CD14-positive monocyte (primary cell): ENCODE results near the gene ITGA6. TPM values are rescaled to one million over a fixed set of nuclear protein-coding genes. Genes with fewer than 3 reads are reported as not detected.

Source experiments
- DNase-seq, 3 donors: peaks; one replicate each; pipeline ENCODE4 v3.0.0-alpha.2; 2011 to 2022
- H2AFZ ChIP-seq: 2 replicates; pipeline ENCODE4 v1.6.0; 2012; ENCODE audit warnings: mild to moderate bottlenecking, low read depth, low read length, inconsistent platforms; ENCODE audit not compliant: insufficient read depth, poor library complexity, severe bottlenecking
- H3K27ac ChIP-seq, 2 donors: 1 replicate in 1 of 2; 2 replicates in 1 of 2; pipeline ENCODE4 v1.5.1; 2012 to 2013; ENCODE audit warnings: low read length in 2 of 2, control low read depth in 1 of 2, inconsistent platforms in 1 of 2, low read depth in 1 of 2, mild to moderate bottlenecking in 1 of 2
- H3K27me3 ChIP-seq, 2 donors: one replicate each; pipeline versions ENCODE4 v1.6.0 to v1.6.1; 2011 to 2013; ENCODE audit warnings: low read length in 2 of 2; ENCODE audit not compliant: control insufficient read depth in 2 of 2, insufficient read depth in 2 of 2
- H3K36me3 ChIP-seq, 2 donors: replicated peaks in 1 of 2; 1 replicate in 1 of 2; 2 replicates in 1 of 2; pipeline versions ENCODE4 v1.5.1 to v1.6.1; 2012 to 2013; ENCODE audit warnings: low read length in 2 of 2, control low read depth in 1 of 2, inconsistent platforms in 1 of 2, mild to moderate bottlenecking in 1 of 2; ENCODE audit not compliant: insufficient read depth in 2 of 2, control insufficient read depth in 1 of 2
- H3K4me1 ChIP-seq, 2 donors: 1 replicate in 1 of 2; 2 replicates in 1 of 2; pipeline versions ENCODE4 v1.5.1 to v1.6.1; 2012 to 2013; ENCODE audit warnings: low read length in 2 of 2, control low read depth in 1 of 2, inconsistent platforms in 1 of 2, mild to moderate bottlenecking in 1 of 2, moderate library complexity in 1 of 2; ENCODE audit not compliant: insufficient read depth in 2 of 2, control insufficient read depth in 1 of 2
- H3K4me2 ChIP-seq: replicated peaks from 2 replicates; pipeline ENCODE3; 2012; ENCODE audit warnings: low read length, moderate library complexity, mild to moderate bottlenecking; ENCODE audit not compliant: poor library complexity, severe bottlenecking; ENCODE audit errors: extremely low read depth
- H3K4me3 ChIP-seq, 3 experiments: fragments of 200-600 bp in 1 of 3; sonication (generic) in 1 of 3; replicated peaks in 1 of 3; 1 replicate in 2 of 3; 2 replicates in 1 of 3; pipeline ENCODE4 v1.5.1; 2011 to 2013; ENCODE audit warnings: low read length in 3 of 3, mild to moderate bottlenecking in 3 of 3, control low read depth in 2 of 3, low read depth in 2 of 3, inconsistent platforms in 1 of 3, moderate library complexity in 1 of 3
- H3K79me2 ChIP-seq: 2 replicates; pipeline ENCODE4 v1.6.0; 2012; ENCODE audit warnings: mild to moderate bottlenecking, control low read depth, inconsistent platforms, low read length, moderate library complexity; ENCODE audit not compliant: insufficient read depth
- H3K9ac ChIP-seq: 2 replicates; pipeline ENCODE4 v1.6.0; 2017; ENCODE audit warnings: low read length, mild to moderate bottlenecking; ENCODE audit not compliant: insufficient read depth, poor library complexity, severe bottlenecking
- H3K9me3 ChIP-seq, 2 donors: replicated peaks in 1 of 2; 1 replicate in 1 of 2; 2 replicates in 1 of 2; pipeline versions ENCODE4 v1.5.1 to v1.6.1; 2012 to 2013; ENCODE audit warnings: low read length in 2 of 2, control low read depth in 1 of 2; ENCODE audit not compliant: control insufficient read depth in 1 of 2, insufficient read depth in 1 of 2
- H4K20me1 ChIP-seq: 2 replicates; pipeline ENCODE4 v1.6.0; 2012; ENCODE audit warnings: mild to moderate bottlenecking, low read length, control low read depth, moderate library complexity; ENCODE audit not compliant: insufficient read depth
- H3K27ac Mint-ChIP-seq, 7 donors: one replicate each; pipeline ENCODE4 v1.8.0; 2020; ENCODE audit warnings: mild to moderate bottlenecking in 7 of 7, mixed read lengths in 7 of 7, moderate library complexity in 6 of 7, inconsistent platforms in 2 of 7
- H3K27me3 Mint-ChIP-seq, 3 donors: one replicate each; pipeline ENCODE4 v1.8.0; 2021 to 2022; ENCODE audit warnings: low read depth in 3 of 3, mild to moderate bottlenecking in 3 of 3, mixed read lengths in 3 of 3, moderate library complexity in 3 of 3, inconsistent platforms in 1 of 3
- H3K36me3 Mint-ChIP-seq, 2 donors: one replicate each; pipeline ENCODE4 v1.8.0; 2020; ENCODE audit warnings: mixed read lengths in 2 of 2, inconsistent platforms in 1 of 2, mild to moderate bottlenecking in 1 of 2
- H3K4me1 Mint-ChIP-seq: one replicate; pipeline ENCODE4 v1.8.0; 2020; ENCODE audit warnings: mild to moderate bottlenecking, mixed read lengths
- H3K4me3 Mint-ChIP-seq, 2 donors: one replicate each; pipeline ENCODE4 v1.8.0; 2020; ENCODE audit warnings: mild to moderate bottlenecking in 2 of 2, mixed read lengths in 2 of 2, moderate library complexity in 1 of 2
- H3K9me3 Mint-ChIP-seq, 7 donors: one replicate each; pipeline ENCODE4 v1.8.0; 2020 to 2022; ENCODE audit warnings: mixed read lengths in 7 of 7, mild to moderate bottlenecking in 6 of 7, moderate library complexity in 6 of 7, inconsistent platforms in 2 of 7
- CTCF ChIP-seq: fragments of 200-600 bp; IDR thresholded peaks from one replicate; pipeline ENCODE4 v1.8.0; 2022; ENCODE audit warnings: antibody characterized with exemption, mild to moderate bottlenecking
- WGBS: methylation state at CpG from one replicate; pipeline ENCODE4 v1.1.5; 2013; ENCODE audit warnings: missing lambda C conversion rate; ENCODE audit not compliant: insufficient coverage; 5-methylcytosine and 5-hydroxymethylcytosine counted together
- intact Hi-C, 2 donors: fragments of 100-400 bp; cut with micrococcal nuclease; formaldehyde crosslinking; loops; one replicate each; pipeline versions ENCODE4 v1.15.0 to v1.15.1; 2023
- polyA plus RNA-seq, 3 donors: library from polyadenylated mRNA; depleted of rRNA in 1 of 3; unstranded in 2 of 3; stranded (reverse) in 1 of 3; fragments of 300-500 nt in 2 of 3; fragments of >200 nt in 1 of 3; fragmentation: Illumina TruSeq in 2 of 3; gene quantifications; 1 replicate in 2 of 3; 2 replicates in 1 of 3; pipeline ENCODE4 v1.2.3, GENCODE V29; 2012 to 2021

The ITGA6 gene
- polyA plus RNA-seq, 3 donors: 0.01 to 0.36 (median 0.20) TPM

DNA sequence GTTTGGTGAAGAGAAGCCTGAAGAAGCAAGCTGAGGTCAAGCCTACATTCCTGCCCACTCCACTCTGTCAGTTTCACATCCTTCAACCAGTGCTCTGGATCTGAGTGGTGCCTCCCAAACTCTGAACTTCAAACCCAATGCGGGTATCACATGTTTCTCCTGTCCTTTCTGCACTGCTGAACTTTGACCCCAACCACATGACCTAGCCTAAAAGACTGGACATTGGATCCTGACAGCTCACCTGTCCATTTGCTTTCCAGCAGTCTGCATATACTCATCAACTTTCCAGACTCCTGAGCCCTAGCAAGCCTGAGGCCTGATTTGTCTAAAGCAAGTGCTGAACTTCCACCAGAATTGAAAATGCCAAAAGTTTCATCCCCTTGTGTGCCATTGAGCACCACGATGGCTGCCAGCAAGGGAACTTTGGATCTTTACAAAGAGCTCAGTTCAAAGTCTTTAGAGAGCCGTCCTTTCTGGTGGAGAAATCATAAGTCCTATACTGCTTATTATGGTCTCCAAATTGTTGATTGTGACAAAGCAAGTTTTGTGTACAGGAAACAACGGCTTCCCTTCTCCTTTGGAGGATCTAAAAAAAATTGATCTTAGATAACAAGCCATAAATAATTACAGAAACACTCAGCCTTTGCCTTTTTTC, 37.6 kb upstream of the ITGA6 start:
- 50% methylated on average over 2 of the region's 4 CpGs for WGBS
- intact Hi-C loops: no loop called here
- Histone ChIP-seq H3K4me2 (no peak overlapping the region), H3K79me2 (no peaks in the 10 kb centered on the region), H3K9me3 (no peaks in the 10 kb centered on the region), H3K27me3 (no peaks in the 10 kb centered on the region), H3K27ac (no peak overlapping the region), H4K20me1 (no peaks in the 10 kb centered on the region), H3K36me3 (no peaks in the 10 kb centered on the region), H2AFZ (no peak overlapping the region), H3K4me3 (no peak overlapping the region), H3K9ac (no peak overlapping the region), H3K4me1 (peaks cover 13 to 14% of the 10 kb centered on the region in 2 donors)
- peak overlapping the region in 1 of 7 donors; percentile 23 for H3K27ac Mint-ChIP-seq
- DNase-seq: no peak
- H3K36me3 Mint-ChIP-seq: peaks cover 0 to 2% of the 10 kb centered on the region in 2 donors
- H3K4me1 Mint-ChIP-seq: peaks cover 17% of the 10 kb centered on the region
- H3K4me3 Mint-ChIP-seq: no peak overlapping the region
- no peak for TF ChIP-seq CTCF
- H3K9me3 Mint-ChIP-seq: peaks cover 0 to 7% (median 0%) of the 10 kb centered on the region in 7 donors
- peaks cover 0 to 9% (median 3%) of the 10 kb centered on the region in 3 donors for H3K27me3 Mint-ChIP-seq

DNA sequence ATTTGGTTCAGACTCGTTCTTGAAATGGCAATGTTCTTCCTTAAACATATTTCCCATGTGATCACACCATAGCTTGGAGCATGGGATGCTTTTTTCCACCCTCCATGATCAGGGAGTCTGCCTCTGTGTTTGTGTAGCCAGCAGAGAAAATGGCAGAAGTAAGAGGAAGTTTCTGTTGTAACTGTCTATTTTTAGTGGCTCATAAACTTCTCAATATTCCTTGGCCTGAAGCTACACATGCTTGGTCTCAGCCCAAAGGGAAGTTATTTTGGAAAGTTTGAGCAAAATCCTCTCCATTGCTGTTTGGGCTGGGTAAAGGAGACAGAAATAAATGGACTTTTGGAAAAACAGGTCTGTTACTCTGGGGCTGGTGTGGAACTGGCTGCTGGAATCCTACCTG, 33.4 kb upstream of the ITGA6 start:
- Histone ChIP-seq H3K36me3 (no peaks in the 10 kb centered on the region), H3K27me3 (no peaks in the 10 kb centered on the region), H3K4me1 (peaks cover 27 to 31% of the 10 kb centered on the region in 2 donors), H4K20me1 (no peaks in the 10 kb centered on the region), H3K9me3 (no peaks in the 10 kb centered on the region), H2AFZ (peak overlapping the region; percentile 56), H3K79me2 (no peaks in the 10 kb centered on the region), H3K4me2 (peak overlapping the region; percentile 4), H3K4me3 (peak overlapping the region in 1 of 3 experiments; percentile 12), H3K27ac (no peak overlapping the region), H3K9ac (no peak overlapping the region)
- intact Hi-C loops: no loop called here
- H3K9me3 Mint-ChIP-seq: peaks cover 0 to 5% (median 0%) of the 10 kb centered on the region in 7 donors
- peaks cover 0 to 7% (median 0%) of the 10 kb centered on the region in 3 donors for H3K27me3 Mint-ChIP-seq
- peaks cover 32% of the 10 kb centered on the region for H3K4me1 Mint-ChIP-seq
- H3K4me3 Mint-ChIP-seq: peak overlapping the region in 1 of 2 donors; percentile 51
- H3K27ac Mint-ChIP-seq: peak overlapping the region in 3 of 7 donors; percentile 46 to 77 (median 70)
- TF ChIP-seq CTCF: no peak
- peak in 1 of 3 donors; percentile 15 for DNase-seq
- no CpG with 5 or more reads among the region's 1 CpG for WGBS
- H3K36me3 Mint-ChIP-seq: peaks cover 0 to 2% of the 10 kb centered on the region in 2 donors
